Skin epidermis (tissue), 12 donors: ENCODE results near the gene FASTKD1.
"Not testable (repeated sequence)": the region's sequence is repeated elsewhere in the genome, so short reads cannot be mapped to it uniquely, and the experiment has no call there.

ENCODE experiments used
- H3K27ac ChIP-seq, 21 experiments: fragments of 200-600 bp; sonication (generic) in 11 of 21; one replicate each; pipeline ENCODE4 v1.5.0; 2020; ENCODE audit warnings: mild to moderate bottlenecking in 3 of 21, inconsistent platforms in 2 of 21, moderate library complexity in 2 of 21
- H3K4me3 ChIP-seq, 7 experiments: fragments of 200-600 bp; sonication (generic) in 2 of 7; one replicate each; pipeline ENCODE4 v1.5.0; 2020; ENCODE audit warnings: inconsistent platforms in 2 of 7, mild to moderate bottlenecking in 2 of 7, moderate library complexity in 1 of 7

FASTKD1 gene

GRCh38 chr2:169573160-169573973 lies at the start of gene FASTKD1:
TSS of gene FASTKD1 (minus strand) at chr2:169573865. CDS start at chr2:169572029, 1,836 bp downstream.
- Histone ChIP-seq H3K4me3 (peak within 1 kb of the TSS; percentile 63 to 81 (median 69)), H3K27ac (peak within 1 kb of the TSS; percentile 49 to 92 (median 76))

DNA sequence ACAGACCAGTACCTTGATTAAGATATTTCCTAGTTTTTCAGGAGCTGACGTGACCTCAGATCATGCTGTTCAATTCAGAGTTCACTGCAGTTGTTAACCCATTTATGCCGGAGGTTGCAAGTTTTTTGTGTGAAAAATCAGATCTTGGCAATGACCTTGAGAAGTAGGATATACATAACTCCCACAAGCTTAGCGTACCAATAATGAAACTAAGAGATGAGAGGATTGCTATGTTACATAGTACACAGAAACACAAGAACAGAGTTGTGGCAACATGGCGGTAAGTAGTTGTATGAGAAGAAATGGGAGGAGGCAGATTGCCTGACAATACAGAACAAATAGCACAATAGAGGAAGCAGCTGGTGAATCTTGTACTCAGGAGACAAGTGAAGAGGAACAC lies 49.6 kb upstream of the FASTKD1 start:
- no peak overlapping the region for H3K27ac ChIP-seq

DNA sequence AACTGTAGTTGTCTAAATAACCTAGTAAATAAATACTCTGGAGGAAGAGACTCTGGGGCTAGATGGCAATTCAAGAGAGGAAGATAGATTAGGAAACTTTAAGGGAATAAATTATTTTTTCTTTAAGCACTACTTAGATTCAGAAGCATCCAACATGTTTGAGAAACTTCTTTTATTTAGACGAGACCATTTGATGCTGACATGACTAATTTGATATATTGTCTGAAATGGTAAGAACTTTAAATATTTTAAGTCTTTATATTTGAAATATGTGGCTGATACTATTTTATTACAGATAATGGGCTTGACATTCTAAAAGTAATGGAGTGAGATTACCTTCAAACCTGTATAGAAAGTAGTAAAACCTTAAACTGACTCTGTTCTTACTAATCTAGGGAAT lies 46.8 kb upstream of the FASTKD1 start:
- Histone ChIP-seq H3K4me3 (no peak overlapping the region), H3K27ac (no peak overlapping the region)

More for the DNA sequence above, 49.6 kb upstream of the FASTKD1 start:
- H3K4me3 ChIP-seq: no peak overlapping the region

DNA sequence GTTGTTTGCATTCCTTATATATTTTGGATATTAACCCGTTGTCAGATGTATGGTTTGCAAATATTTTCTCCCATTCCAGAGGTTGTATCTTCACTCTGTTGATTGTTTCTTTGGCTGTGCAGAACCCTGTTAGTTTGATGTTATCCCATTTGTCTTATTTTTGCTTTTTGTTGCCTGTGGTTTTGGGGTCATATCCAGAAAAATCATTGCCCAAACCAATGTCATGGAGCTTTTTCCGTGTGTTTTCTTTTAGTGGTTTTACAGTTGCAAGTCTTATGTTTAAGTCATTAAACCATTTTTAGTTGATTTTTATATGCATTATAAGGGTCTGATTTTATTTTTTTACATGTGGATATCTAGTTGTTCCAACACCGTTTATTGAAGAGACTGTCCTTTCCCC lies 46.3 kb upstream of the FASTKD1 start:
- H3K27ac ChIP-seq: no peak overlapping the region
- no peak overlapping the region for H3K4me3 ChIP-seq

DNA sequence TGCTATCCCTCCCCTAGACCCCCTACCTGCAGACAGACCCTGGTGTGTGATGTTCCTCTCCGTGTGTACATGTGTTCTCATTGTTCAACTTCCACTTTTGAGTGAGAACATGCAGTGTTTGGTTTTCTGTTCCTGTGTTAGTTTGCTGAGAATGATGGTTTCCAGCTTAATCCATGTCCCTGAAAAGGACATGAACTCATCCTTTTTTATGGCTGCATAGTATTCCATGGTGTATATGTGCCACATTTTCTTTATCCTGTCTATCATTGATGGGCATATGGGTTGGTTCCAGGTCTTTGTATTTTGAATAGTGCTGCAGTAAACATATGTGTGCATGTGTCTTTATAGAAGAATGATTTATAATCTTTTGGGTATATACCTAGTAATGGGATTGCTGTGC lies 42.3 kb upstream of the FASTKD1 start:
- not testable (repeated sequence) for H3K4me3 ChIP-seq, H3K27ac ChIP-seq

- H3K27ac ChIP-seq: no peak overlapping the region
- no peak overlapping the region for H3K4me3 ChIP-seq
Observed at GRCh38 chr2:169613876-169614275, 40.2 kb upstream of the FASTKD1 start.

DNA sequence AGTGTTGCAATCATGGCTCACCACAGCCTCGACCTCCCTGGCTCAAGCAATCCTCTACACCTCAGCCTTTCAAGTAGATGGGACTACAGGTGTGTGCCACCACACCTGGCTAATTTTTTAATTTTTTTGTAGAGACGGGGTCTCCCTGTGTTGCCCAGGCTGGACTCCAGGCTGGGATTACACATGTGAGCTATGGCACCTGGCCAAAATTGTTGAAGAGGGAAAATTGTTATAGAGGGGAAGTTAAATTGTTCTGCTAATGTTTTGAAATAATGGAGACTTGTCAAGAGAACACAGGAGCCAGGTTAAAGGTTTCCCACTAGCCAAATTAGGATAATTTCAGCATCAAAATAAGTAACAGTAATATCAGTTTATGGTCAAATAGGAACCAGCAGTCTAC lies 35.6 kb upstream of the FASTKD1 start:
- Histone ChIP-seq H3K4me3 (no peak overlapping the region), H3K27ac (no peak overlapping the region)

DNA sequence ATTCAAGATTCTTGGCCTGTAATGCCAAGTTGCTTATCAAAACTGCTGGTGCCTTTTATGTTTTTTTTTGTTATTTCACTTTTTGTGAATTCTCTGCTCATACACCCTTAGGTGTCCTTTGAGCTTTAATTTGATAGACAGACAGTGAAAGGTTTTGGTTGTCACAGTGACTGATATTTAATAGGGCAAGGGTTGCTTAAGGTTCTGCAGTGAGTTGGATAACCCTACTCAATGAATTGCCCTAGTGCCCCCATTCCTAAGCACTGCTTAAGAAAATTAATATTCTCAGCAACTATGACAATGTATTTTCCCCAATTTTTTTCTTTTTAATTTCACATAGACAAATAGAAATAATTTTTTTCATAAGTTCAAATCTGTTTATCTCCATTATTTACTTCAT lies 25.9 kb upstream of the FASTKD1 start:
- Histone ChIP-seq H3K27ac (no peak overlapping the region), H3K4me3 (no peak overlapping the region)

- Histone ChIP-seq H3K4me3 (no peak overlapping the region), H3K27ac (no peak overlapping the region)
Observed at GRCh38 chr2:169598982-169599381, 25.3 kb upstream of the FASTKD1 start.

GRCh38 chr2:169596546-169596945 lies 22.9 kb upstream of the FASTKD1 start:
- H3K4me3 ChIP-seq, H3K27ac ChIP-seq: not testable (repeated sequence)

GRCh38 chr2:169590804-169591203 lies 17.1 kb upstream of the FASTKD1 start:
- Histone ChIP-seq H3K27ac (no peak overlapping the region), H3K4me3 (no peak overlapping the region)

DNA sequence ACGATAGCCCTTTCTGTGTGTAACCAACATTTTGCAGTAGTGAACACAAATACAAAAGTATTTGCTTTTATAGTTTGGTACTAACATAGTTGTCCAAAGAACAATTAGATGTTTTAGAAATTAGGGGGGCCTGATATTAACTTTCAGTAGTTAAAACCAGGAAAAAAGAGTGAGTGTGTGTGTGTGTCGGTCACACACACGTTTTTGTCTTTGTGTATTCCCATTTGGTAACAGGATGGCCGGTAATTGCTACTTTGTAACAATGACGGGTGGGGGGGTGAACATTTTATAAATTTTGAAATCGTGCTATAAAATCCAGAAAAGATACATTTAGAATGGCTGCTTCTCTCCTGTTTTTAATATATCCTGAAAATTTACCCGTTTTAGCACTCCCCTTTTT lies 12.0 kb upstream of the FASTKD1 start:
- Histone ChIP-seq H3K4me3 (peak overlapping the region; percentile 57 to 97 (median 83)), H3K27ac (peak overlapping the region in 16 of 21 experiments; percentile 87 to 99 (median 96))

- Histone ChIP-seq H3K4me3 (peak within 1 kb of the TSS; percentile 57 to 97 (median 83)), H3K27ac (peak within 1 kb of the TSS; percentile 70 to 99 (median 96))
Observed at GRCh38 chr2:169584005-169584877, 10.6 kb upstream of the FASTKD1 start, which contains the start of gene PPIG. TSS of gene PPIG (plus strand) at chr2:169584351. CDS start at chr2:169604042, 19,691 bp downstream.

GRCh38 chr2:169583518-169583917 lies 9.9 kb upstream of the FASTKD1 start:
- H3K4me3 ChIP-seq: no peak overlapping the region
- H3K27ac ChIP-seq: peak overlapping the region in 6 of 21 experiments; percentile 90 to 99 (median 98)

DNA sequence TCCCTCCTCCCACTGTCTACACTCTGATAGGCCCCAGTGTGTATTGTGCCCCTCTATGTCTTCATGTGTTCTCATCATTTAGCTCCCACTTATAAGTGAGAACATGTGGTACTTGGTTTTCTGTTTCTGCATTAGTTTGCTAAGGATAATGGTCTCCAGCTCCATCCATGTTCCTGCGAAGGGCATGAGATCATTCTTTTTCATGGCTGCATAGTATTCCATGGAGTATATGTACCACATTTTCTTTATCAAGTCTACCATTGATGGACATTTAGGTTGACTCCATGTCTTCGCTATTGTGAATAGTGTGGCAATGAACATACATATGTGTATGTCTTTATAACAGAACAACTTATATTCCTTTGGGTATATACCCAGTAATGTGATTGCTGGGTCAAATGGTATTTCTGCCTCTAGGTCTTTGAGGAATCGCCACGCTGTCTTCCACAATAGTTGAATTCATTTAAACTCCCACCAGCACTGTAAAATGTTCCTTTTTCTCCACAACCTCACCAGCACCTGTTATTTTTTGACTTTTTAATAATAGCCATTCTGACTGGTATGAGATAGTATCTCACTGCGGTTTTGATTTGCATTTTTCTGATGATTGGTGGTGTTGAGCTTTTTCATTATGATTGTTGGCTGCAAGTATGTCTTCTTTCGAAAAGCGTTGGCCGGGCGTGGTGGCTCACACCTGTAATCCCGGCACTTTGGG lies 9.0 kb upstream of the FASTKD1 start:
- not testable (repeated sequence) for H3K4me3 ChIP-seq, H3K27ac ChIP-seq

GRCh38 chr2:169579044-169579443 lies 5.4 kb upstream of the FASTKD1 start:
- Histone ChIP-seq H3K4me3 (no peak overlapping the region), H3K27ac (no peak overlapping the region)

DNA sequence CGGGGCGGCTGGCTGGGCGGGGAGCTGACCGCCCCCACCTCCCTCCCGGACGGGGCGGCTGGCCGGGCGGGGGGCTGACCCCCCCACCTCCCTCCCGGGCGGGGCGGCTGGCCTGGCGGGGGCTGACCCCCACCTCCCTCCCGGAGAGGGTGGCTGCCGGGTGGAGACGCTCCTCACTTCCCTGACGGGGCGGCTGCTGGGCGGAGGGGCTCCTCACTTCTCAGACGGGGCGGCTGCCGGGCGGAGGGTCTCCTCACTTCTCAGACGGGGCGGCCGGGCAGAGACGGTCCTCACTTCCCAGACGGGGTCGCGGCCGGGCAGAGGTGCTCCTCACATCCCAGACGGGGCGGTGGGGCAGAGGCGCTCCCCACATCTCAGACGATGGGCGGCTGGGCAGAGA lies 1.6 kb upstream of the FASTKD1 start:
- H3K27ac ChIP-seq, H3K4me3 ChIP-seq: not testable (repeated sequence)

DNA sequence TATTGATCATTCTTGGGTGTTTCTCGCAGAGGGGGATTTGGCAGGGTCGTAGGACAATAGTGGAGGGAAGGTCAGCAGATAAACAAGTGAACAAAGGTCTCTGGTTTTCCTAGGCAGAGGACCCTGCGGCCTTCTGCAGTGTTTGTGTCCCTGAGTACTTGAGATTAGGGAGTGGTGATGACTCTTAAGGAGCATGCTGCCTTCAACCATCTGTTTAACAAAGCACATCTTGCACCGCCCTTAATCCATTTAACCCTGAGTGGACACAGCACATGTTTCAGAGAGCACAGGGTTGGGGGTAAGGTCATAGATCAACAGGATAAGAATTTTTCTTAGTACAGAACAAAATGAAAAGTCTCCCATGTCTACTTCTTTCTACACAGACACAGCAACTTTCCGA lies 874 bp upstream of the FASTKD1 start:
- not testable (repeated sequence) for H3K27ac ChIP-seq, H3K4me3 ChIP-seq

- Histone ChIP-seq H3K27ac (peak overlapping the region in 4 of 21 experiments; percentile 76 to 87 (median 80)), H3K4me3 (peak overlapping the region; percentile 63 to 81 (median 69))
Observed at GRCh38 chr2:169573974-169574299, 272 bp upstream of the FASTKD1 start.

- H3K27ac ChIP-seq: peak overlapping the region in 11 of 21 experiments; percentile 56 to 92 (median 80)
- H3K4me3 ChIP-seq: peak overlapping the region; percentile 63 to 81 (median 69)
Observed at GRCh38 chr2:169572821-169573159, 875 bp downstream of the FASTKD1 start.
